ENCODE results near the gene ARHGAP11A.

The ARHGAP11A gene

GRCh38 chr15:32657198-32657883, 42.0 kb downstream of the ARHGAP11A start:
- no peak for DNase-seq

GRCh38 chr15:32657941-32658340, 42.6 kb downstream of the ARHGAP11A start:
- DNase-seq, result no peak

GRCh38 chr15:32659340-32660155, 44.2 kb downstream of the ARHGAP11A start:
- no peak for DNase-seq

GRCh38 chr15:32663671-32664070, 48.4 kb downstream of the ARHGAP11A start:
- no peak for DNase-seq

GRCh38 chr15:32664796-32665195, 49.5 kb downstream of the ARHGAP11A start:
- no peak for DNase-seq

GRCh38 chr15:32667321-32667720, 52.0 kb downstream of the ARHGAP11A start:
- no peak for DNase-seq

GRCh38 chr15:32668942-32669341, 53.6 kb downstream of the ARHGAP11A start:
- DNase-seq, result no peak

GRCh38 chr15:32669896-32670611, 54.8 kb downstream of the ARHGAP11A start:
- DNase-seq, result no peak

- DNase-seq, result no peak
Measured at GRCh38 chr15:32670623-32671022, 55.3 kb downstream of the ARHGAP11A start.

- no peak for DNase-seq
Measured at GRCh38 chr15:32671339-32672325, 56.3 kb downstream of the ARHGAP11A start.

GRCh38 chr15:32674681-32675080, 59.4 kb downstream of the ARHGAP11A start:
- DNase-seq, result no peak

GRCh38 chr15:32675466-32675865, 60.2 kb downstream of the ARHGAP11A start:
- DNase-seq, result no peak

GRCh38 chr15:32676169-32676568, 60.9 kb downstream of the ARHGAP11A start:
- no peak for DNase-seq

- no peak for DNase-seq
Measured at GRCh38 chr15:32677238-32677750, 62.0 kb downstream of the ARHGAP11A start.

- no peak for DNase-seq
Measured at GRCh38 chr15:32679298-32679690, 64.0 kb downstream of the ARHGAP11A start.

- DNase-seq, result no peak
Measured at GRCh38 chr15:32682569-32682968, 67.3 kb downstream of the ARHGAP11A start.

- no peak for DNase-seq
Measured at GRCh38 chr15:32682977-32683630, 67.8 kb downstream of the ARHGAP11A start.

GRCh38 chr15:32683906-32684584, 68.7 kb downstream of the ARHGAP11A start:
- DNase-seq, result no peak

GRCh38 chr15:32685576-32685975, 70.3 kb downstream of the ARHGAP11A start:
- DNase-seq, result no peak

- DNase-seq, result no peak
Measured at GRCh38 chr15:32687556-32687955, 72.3 kb downstream of the ARHGAP11A start.

- DNase-seq, result no peak
Measured at GRCh38 chr15:32688151-32688639, 72.9 kb downstream of the ARHGAP11A start.

Measured in activated CD4-positive, alpha-beta T cell treated with anti-CD3 and anti-CD28 coated beads, Interleukin-2, amount 50 U/mL, for 4 hours (primary cell).